Measurements from ENCODE around the gene OR1D2. TPM values are rescaled to one million over a fixed set of nuclear protein-coding genes. Genes with fewer than 3 reads are reported as not detected.
"Not testable (repeated sequence)": the region's sequence is repeated elsewhere in the genome, so short reads cannot be mapped to it uniquely, and the experiment has no call there.

The OR1D2 gene, protein sequence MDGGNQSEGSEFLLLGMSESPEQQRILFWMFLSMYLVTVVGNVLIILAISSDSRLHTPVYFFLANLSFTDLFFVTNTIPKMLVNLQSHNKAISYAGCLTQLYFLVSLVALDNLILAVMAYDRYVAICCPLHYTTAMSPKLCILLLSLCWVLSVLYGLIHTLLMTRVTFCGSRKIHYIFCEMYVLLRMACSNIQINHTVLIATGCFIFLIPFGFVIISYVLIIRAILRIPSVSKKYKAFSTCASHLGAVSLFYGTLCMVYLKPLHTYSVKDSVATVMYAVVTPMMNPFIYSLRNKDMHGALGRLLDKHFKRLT
- total RNA-seq (ENCODE audit: low replicate concordance), result not detected in 2 replicates

DNA sequence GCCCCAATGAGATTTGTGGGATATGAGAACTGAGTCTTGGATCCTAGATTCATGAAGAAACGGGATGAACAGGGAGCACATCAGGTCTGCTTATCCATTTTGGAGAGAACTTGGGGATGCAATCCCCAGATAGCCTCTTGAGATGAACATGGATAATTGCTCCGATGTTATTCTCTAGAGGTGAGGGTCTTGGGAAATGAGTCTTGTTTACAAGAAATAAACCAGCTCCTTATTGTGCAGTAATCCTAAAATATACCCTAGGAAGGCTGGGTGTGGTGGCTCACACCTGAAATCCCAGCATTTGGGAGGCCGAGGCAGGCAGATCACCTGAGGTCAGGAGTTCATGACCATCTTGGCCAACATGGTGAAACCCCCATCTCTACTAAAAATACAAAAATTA lies at the start of gene OR1D2:
TSS of gene OR1D2 (minus strand) at position 101 of the 400 bp plus-strand sequence. CDS start 11,426 bp downstream, outside the sequence.
- no peak within 1 kb of the TSS for H3K4me3 ChIP-seq (ENCODE audit: low read depth, low read length)
- TF ChIP-seq, protein P1, sequence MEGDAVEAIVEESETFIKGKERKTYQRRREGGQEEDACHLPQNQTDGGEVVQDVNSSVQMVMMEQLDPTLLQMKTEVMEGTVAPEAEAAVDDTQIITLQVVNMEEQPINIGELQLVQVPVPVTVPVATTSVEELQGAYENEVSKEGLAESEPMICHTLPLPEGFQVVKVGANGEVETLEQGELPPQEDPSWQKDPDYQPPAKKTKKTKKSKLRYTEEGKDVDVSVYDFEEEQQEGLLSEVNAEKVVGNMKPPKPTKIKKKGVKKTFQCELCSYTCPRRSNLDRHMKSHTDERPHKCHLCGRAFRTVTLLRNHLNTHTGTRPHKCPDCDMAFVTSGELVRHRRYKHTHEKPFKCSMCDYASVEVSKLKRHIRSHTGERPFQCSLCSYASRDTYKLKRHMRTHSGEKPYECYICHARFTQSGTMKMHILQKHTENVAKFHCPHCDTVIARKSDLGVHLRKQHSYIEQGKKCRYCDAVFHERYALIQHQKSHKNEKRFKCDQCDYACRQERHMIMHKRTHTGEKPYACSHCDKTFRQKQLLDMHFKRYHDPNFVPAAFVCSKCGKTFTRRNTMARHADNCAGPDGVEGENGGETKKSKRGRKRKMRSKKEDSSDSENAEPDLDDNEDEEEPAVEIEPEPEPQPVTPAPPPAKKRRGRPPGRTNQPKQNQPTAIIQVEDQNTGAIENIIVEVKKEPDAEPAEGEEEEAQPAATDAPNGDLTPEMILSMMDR (IDR thresholded peaks at IDR 0.05; ENCODE audit: insufficient read depth, low read length), result no peak
- DNase-seq (ENCODE audit: low read depth), result no peak

DNA sequence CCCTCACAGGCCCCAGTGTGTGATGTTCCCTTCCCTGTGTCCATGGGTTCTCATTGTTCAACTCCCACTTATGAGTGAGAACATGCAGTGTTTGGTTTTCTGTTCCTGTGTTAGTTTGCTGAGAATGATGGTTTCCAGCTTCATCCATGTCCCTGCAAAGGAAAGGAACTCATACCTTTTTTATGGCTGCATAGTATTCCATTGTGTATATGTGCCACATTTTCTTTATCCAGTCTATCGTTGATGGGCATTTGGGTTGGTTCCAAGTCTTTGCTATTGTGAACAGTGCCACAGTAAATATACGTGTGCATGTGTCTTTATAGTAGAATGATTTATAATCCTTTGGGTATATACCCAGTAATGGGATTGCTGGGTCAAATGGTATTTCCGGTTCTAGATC lies 33.3 kb upstream of the OR1D2 start:
- H3K4me3 ChIP-seq (ENCODE audit: low read depth, low read length), result not testable (repeated sequence)

DNA sequence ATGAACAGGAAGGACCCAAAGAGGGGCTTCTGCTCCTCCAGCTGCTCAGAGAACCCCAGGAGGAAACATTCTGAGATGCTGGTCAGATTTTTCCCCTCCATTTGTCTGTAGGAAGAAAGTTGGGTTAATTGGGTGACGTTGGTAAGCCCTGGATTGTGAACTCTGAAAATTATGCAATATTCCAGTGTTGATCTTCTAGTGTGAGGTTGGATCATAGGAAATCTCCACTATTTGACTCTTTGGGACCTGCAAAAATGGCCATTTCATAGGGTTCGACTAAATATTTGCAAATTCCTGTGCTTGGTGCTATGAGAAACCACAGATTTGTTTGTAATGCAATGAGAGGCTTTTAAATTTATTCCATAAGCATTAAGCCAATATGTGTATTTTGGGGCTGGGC lies 23.2 kb upstream of the OR1D2 start, which contains the start of gene OR1G1:
TSS of gene OR1G1 (minus strand) at position 101 of the 400 bp plus-strand sequence. CDS start at position 101, 0 bp downstream.
- TF ChIP-seq, protein P1 (IDR thresholded peaks at IDR 0.05; ENCODE audit: insufficient read depth, low read length), result no peak
- no peak for DNase-seq (ENCODE audit: low read depth)
- no peak within 1 kb of the TSS for H3K4me3 ChIP-seq (ENCODE audit: low read depth, low read length)

More for the DNA sequence above, 33.3 kb upstream of the OR1D2 start:
- not testable (repeated sequence) for DNase-seq (ENCODE audit: low read depth)

DNA sequence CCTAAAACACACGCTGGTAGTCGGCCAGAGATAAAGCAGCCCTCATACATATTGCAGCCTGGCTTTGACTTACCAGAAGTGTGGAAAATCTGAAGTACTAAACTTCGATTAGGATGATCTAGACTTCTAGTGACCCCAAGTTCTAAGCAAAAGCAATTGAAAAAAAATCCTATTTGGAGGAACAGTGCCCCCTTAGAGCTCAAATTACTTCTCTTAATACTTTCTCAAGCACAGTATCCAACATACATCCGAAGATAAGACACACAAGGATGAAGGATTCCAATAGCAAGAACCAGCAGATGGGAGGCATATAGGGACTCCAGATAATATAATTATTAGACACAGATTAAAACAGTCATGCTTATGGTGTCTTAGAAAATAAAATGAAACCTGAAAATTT lies 30.4 kb downstream of the OR1D2 start:
- H3K4me3 ChIP-seq (ENCODE audit: low read depth, low read length); DNase-seq (ENCODE audit: low read depth): not testable (repeated sequence)

DNA sequence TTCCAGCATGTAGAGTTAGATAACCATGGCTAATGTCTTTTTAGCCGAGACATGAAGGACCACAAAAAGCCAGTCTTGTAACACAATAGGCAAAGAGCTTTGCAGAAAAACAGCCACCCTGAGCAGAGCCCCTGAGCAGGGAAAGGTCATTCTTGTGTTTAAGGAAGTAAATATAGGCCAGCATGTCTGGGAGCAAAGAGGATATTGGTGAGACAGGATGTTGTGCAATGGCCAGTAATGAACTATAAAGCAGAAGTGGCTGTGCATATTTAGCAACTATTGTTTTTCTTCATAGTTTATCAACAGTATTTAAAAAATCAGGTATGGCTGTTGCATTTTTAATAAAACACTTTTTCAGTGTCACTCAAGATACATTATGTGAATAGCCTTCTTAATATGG lies 39.0 kb downstream of the OR1D2 start:
- not testable (repeated sequence) for DNase-seq (ENCODE audit: low read depth); H3K4me3 ChIP-seq (ENCODE audit: low read depth, low read length)

DNA sequence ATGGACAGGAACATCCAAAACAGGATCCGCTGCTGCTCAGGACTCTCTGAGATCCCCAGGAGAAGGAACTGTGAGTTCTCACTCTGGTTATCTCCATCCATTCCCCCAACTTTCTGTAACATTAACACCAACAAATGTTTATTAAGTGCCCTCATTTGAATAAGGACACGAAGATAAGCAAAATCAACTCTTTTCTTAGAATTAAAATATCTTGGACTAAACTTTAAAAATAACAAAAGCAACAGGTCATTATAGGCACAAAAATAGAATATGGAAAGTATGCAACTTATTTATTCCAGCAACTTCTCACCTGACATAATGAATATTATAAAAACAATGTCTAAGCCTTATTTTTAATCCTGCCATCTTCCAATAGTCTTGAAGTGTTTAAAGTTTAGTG lies 40.7 kb downstream of the OR1D2 start, which contains the start of gene OR1D5:
TSS of gene OR1D5 (minus strand) at position 101 of the 400 bp plus-strand sequence. CDS start at position 101, 0 bp downstream.
- H3K4me3 ChIP-seq (ENCODE audit: low read depth, low read length); DNase-seq (ENCODE audit: low read depth): not testable (repeated sequence)

DNA sequence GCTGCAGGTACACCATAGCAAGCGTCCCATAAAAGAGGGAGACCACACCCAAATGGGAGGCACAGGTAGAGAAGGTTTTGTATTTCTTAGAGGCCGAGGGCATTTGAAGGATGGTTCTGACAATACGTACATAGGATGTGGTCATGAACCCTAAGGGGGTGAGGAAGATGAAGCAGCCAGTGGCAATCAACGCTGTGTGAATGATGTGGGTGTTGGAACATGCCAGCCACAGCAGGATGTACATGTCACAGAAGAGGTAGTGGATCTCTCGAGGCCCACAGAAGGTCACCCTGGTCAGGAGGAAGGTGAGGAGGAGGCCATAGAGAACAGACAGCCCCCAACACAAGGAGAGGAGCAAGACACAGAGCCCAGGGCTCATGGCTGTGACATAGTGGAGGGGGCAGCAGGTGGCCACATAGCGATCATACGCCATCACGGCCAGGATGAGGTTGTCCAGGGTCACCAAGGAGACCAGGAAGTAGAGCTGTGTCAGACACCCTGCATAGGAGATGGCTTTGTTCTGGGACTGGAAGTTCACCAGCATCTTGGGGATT lies 41.3 kb downstream of the OR1D2 start:
- not testable (repeated sequence) for H3K4me3 ChIP-seq (ENCODE audit: low read depth, low read length); DNase-seq (ENCODE audit: low read depth)

DNA sequence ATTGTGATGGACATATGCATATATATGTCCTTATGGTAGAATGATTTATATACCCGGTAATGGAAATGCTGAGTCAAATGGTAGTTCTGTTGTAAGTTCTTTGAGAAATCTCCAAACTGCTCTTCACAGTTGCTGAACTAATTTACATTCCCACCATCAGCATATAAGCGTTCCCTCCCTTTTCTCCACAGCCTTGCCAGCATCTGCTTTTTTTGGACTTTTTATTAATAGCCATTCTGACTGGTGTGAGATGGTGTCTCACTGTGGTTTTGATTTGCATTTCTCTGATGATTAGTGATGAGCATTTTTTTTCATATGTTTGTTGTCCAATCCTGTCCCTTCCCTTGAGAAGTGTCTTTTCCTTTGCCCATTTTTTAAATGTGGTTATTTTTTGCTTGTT lies 49.4 kb downstream of the OR1D2 start:
- not testable (repeated sequence) for DNase-seq (ENCODE audit: low read depth); H3K4me3 ChIP-seq (ENCODE audit: low read depth, low read length)

DNA sequence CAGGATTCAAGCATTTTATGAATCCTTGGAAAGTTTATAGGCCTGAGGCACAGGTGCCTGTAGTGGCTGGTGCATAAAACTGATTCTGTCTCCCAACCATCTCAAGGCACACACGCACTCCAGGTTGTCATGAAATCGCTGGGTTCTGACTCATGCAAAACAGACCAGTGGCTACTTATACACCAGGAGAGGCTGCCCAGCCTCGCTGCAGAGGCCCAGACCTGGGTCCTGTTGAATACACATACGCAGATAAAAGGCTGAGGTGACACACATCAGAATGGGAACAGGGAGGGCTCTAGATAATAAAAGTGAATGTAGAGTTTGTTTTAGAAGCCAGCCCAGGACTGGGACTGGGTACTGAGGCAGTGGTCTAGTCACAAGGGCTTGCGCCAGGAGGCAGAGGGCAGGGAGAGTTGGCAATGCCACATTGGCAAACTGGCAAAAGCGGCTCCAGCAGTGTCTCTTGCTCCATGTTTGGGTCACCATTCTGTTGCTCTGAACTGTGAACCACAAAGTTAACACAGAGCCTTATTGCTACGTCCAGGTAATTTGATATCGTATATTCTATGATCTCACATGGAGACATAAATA lies 54.4 kb downstream of the OR1D2 start:
- H3K4me3 ChIP-seq (ENCODE audit: low read depth, low read length), result peak overlapping the region; percentile 91
- TF ChIP-seq, protein P1 (IDR thresholded peaks at IDR 0.05; ENCODE audit: insufficient read depth, low read length), result no peak
- no peak for DNase-seq (ENCODE audit: low read depth)

All from fibroblast of the aortic adventitia (primary cell).